Left forelimb (tissue), 1 donor: ENCODE measurements around the gene INPP4A.

Experiments
- DNase-seq: peaks from one replicate; pipeline ENCODE4 v3.0.0-alpha.2; 2018; ENCODE audit warnings: low spot score

INPP4A gene

GRCh38 chr2:98541906-98542305 lies 97.2 kb downstream of the INPP4A start:
- no peak for DNase-seq

- DNase-seq = peak; percentile 17
Observed at GRCh38 chr2:98543214-98543613, 98.6 kb downstream of the INPP4A start.

- peak; percentile 36 for DNase-seq
Observed at GRCh38 chr2:98543842-98544241, 99.2 kb downstream of the INPP4A start.

GRCh38 chr2:98545591-98545990 lies 100.9 kb downstream of the INPP4A start:
- no peak for DNase-seq

GRCh38 chr2:98546186-98546585 lies 101.5 kb downstream of the INPP4A start:
- no peak for DNase-seq

GRCh38 chr2:98547092-98547790 lies 102.6 kb downstream of the INPP4A start:
- DNase-seq = no peak

GRCh38 chr2:98548920-98549818 lies 104.5 kb downstream of the INPP4A start:
- peak; percentile 26 for DNase-seq

- DNase-seq = peak; percentile 6
Observed at GRCh38 chr2:98550165-98550564, 105.5 kb downstream of the INPP4A start.

- peak; percentile 18 for DNase-seq
Observed at GRCh38 chr2:98551316-98551715, 106.7 kb downstream of the INPP4A start.

- peak; percentile 22 for DNase-seq
Observed at GRCh38 chr2:98552499-98553179, 108.0 kb downstream of the INPP4A start.

GRCh38 chr2:98554116-98554861 lies 109.6 kb downstream of the INPP4A start:
- peak; percentile 33 for DNase-seq

- no peak for DNase-seq
Observed at GRCh38 chr2:98555696-98556095, 111.0 kb downstream of the INPP4A start.

- no peak for DNase-seq
Observed at GRCh38 chr2:98556344-98557033, 111.8 kb downstream of the INPP4A start.

GRCh38 chr2:98558852-98559530 lies 114.3 kb downstream of the INPP4A start:
- DNase-seq = no peak

GRCh38 chr2:98559581-98559980 lies 114.9 kb downstream of the INPP4A start:
- no peak for DNase-seq

- no peak for DNase-seq
Observed at GRCh38 chr2:98560256-98560771, 115.7 kb downstream of the INPP4A start.

GRCh38 chr2:98561018-98561417 lies 116.4 kb downstream of the INPP4A start:
- no peak for DNase-seq

- no peak for DNase-seq
Observed at GRCh38 chr2:98561902-98562695, 117.4 kb downstream of the INPP4A start.

- DNase-seq = no peak
Observed at GRCh38 chr2:98563394-98563793, 118.7 kb downstream of the INPP4A start.
